Measurements from ENCODE around the gene ZNF362. TPM values are rescaled to one million over a fixed set of nuclear protein-coding genes. Genes with fewer than 3 reads are reported as not detected.
A peak's percentile ranks its signal among the peaks of the same experiment; 100 is the strongest.

The ZNF362 gene
- total RNA-seq, 1 experiment from 2014 or later, result 31.7 TPM

- DNase-seq, result no peak
- Histone ChIP-seq H3K36me3 (replicated peaks; ENCODE audit: control insufficient read depth, insufficient read depth, low read length) (no peaks in the 10 kb centered on the region), H3K4me3 (ENCODE audit: insufficient read depth, low read depth, low read length) (no peak overlapping the region), H3K27me3 (ENCODE audit: control insufficient read depth, insufficient read depth, low read length) (peaks cover 28% of the 10 kb centered on the region)
Measured at GRCh38 chr1:33344896-33345560, 88.7 kb downstream of the ZNF362 start.

GRCh38 chr1:33346533-33346926, 90.2 kb downstream of the ZNF362 start:
- no peaks in the 10 kb centered on the region for H3K36me3 ChIP-seq (replicated peaks; ENCODE audit: control insufficient read depth, insufficient read depth, low read length)
- DNase-seq, result no peak
- H3K27me3 ChIP-seq (ENCODE audit: control insufficient read depth, insufficient read depth, low read length), result peaks cover 43% of the 10 kb centered on the region
- H3K4me3 ChIP-seq (ENCODE audit: insufficient read depth, low read depth, low read length), result no peak overlapping the region

- Histone ChIP-seq H3K36me3 (replicated peaks; ENCODE audit: control insufficient read depth, insufficient read depth, low read length) (no peaks in the 10 kb centered on the region), H3K27me3 (ENCODE audit: control insufficient read depth, insufficient read depth, low read length) (peaks cover 47% of the 10 kb centered on the region), H3K4me3 (ENCODE audit: insufficient read depth, low read depth, low read length) (no peak overlapping the region)
- no peak for DNase-seq
Measured at GRCh38 chr1:33346927-33347649, 90.8 kb downstream of the ZNF362 start.

- Histone ChIP-seq H3K36me3 (replicated peaks; ENCODE audit: control insufficient read depth, insufficient read depth, low read length) (no peaks in the 10 kb centered on the region), H3K27me3 (ENCODE audit: control insufficient read depth, insufficient read depth, low read length) (peaks cover 52% of the 10 kb centered on the region), H3K4me3 (ENCODE audit: insufficient read depth, low read depth, low read length) (no peak overlapping the region)
- no peak for DNase-seq
Measured at GRCh38 chr1:33347650-33347992, 91.3 kb downstream of the ZNF362 start.

GRCh38 chr1:33348194-33348593, 91.9 kb downstream of the ZNF362 start:
- H3K27me3 ChIP-seq (ENCODE audit: control insufficient read depth, insufficient read depth, low read length), result peaks cover 58% of the 10 kb centered on the region
- H3K36me3 ChIP-seq (replicated peaks; ENCODE audit: control insufficient read depth, insufficient read depth, low read length), result no peaks in the 10 kb centered on the region
- H3K4me3 ChIP-seq (ENCODE audit: insufficient read depth, low read depth, low read length), result no peak overlapping the region
- no peak for DNase-seq

- no peaks in the 10 kb centered on the region for H3K36me3 ChIP-seq (replicated peaks; ENCODE audit: control insufficient read depth, insufficient read depth, low read length)
- peaks cover 62% of the 10 kb centered on the region for H3K27me3 ChIP-seq (ENCODE audit: control insufficient read depth, insufficient read depth, low read length)
- DNase-seq, result no peak
- peak overlapping the region; percentile 71 for H3K4me3 ChIP-seq (ENCODE audit: insufficient read depth, low read depth, low read length)
Measured at GRCh38 chr1:33348676-33349080, 92.4 kb downstream of the ZNF362 start.

GRCh38 chr1:33349081-33349759, 92.9 kb downstream of the ZNF362 start:
- no peak for DNase-seq

GRCh38 chr1:33349778-33350610, 93.7 kb downstream of the ZNF362 start:
- Histone ChIP-seq H3K4me3 (ENCODE audit: insufficient read depth, low read depth, low read length) (peak overlapping the region; percentile 60), H3K27me3 (ENCODE audit: control insufficient read depth, insufficient read depth, low read length) (peaks cover 69% of the 10 kb centered on the region), H3K36me3 (replicated peaks; ENCODE audit: control insufficient read depth, insufficient read depth, low read length) (no peaks in the 10 kb centered on the region)
- DNase-seq, result peak; percentile 99

More at GRCh38 chr1:33349081-33349759, 92.9 kb downstream of the ZNF362 start:
- peak overlapping the region; percentile 71 for H3K4me3 ChIP-seq (ENCODE audit: insufficient read depth, low read depth, low read length)
- H3K27me3 ChIP-seq (ENCODE audit: control insufficient read depth, insufficient read depth, low read length), result peaks cover 67% of the 10 kb centered on the region
- no peaks in the 10 kb centered on the region for H3K36me3 ChIP-seq (replicated peaks; ENCODE audit: control insufficient read depth, insufficient read depth, low read length)

Other genes starting within 250 kb of the ZNF362 start
- 151 and 168 TPM in 2 replicates for gene AK2, start 219.6 kb upstream of the ZNF362 start, total RNA-seq (2014; rRNA removed; shearing (Covaris generic))
- 0.96 and 2.5 TPM in 2 replicates for gene AZIN2, start 175.3 kb upstream of the ZNF362 start, total RNA-seq (2014; rRNA removed; shearing (Covaris generic))
- 10.6 and 13.2 TPM in 2 replicates for gene TRIM62, start 74.4 kb upstream of the ZNF362 start, total RNA-seq (2014; rRNA removed; shearing (Covaris generic))
- not detected in 2 replicates for gene A3GALT2, start 64.6 kb downstream of the ZNF362 start, total RNA-seq (2014; rRNA removed; shearing (Covaris generic))
- gene PHC2, start 174.6 kb downstream of the ZNF362 start, total RNA-seq (2014; rRNA removed; shearing (Covaris generic)), result 43.9 and 50.5 TPM in 2 replicates
- 5.3 and 6.5 TPM in 2 replicates for gene ZSCAN20, start 216.2 kb downstream of the ZNF362 start, total RNA-seq (2014; rRNA removed; shearing (Covaris generic))

Data from H7 (cell line).